GM12875 (cell line): ENCODE data around the gene CYP2U1.
"Not testable (repeated sequence)": the region's sequence is repeated elsewhere in the genome, so short reads cannot be mapped to it uniquely, and the experiment has no call there.

Experiments used
- H3K4me3 ChIP-seq: one replicate; pipeline ENCODE4 v1.5.1; 2011; ENCODE audit warnings: low read depth, low read length, control low read depth
- CTCF ChIP-seq: IDR thresholded peaks from 2 replicates; pipeline ENCODE4 v1.5.1; 2011; ENCODE audit warnings: low read depth, mild to moderate bottlenecking, control low read depth, inconsistent platforms, low read length, moderate library complexity, borderline replicate concordance; ENCODE audit not compliant: insufficient read depth

The CYP2U1 gene

DNA sequence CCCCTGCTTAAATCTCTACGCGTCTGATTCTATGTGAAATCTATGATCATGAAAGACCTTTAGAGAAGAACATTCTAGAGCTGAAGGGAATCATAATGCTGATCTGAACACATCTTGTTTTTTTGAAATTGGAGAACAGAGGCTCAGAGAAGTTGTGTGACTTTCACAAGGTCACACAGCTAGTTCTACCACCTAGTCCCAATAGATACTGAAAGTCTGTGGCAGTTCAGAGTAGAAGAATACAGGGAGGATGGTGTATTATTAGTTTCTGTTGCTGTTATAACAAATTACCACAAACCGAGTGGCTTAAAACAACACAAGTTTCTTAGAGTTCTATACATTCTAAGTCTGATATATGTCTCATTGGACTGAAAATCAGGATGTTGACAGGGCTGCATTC, 14.5 kb downstream of the CYP2U1 start:
- H3K4me3 ChIP-seq: no peak overlapping the region
- TF ChIP-seq CTCF: no peak

DNA sequence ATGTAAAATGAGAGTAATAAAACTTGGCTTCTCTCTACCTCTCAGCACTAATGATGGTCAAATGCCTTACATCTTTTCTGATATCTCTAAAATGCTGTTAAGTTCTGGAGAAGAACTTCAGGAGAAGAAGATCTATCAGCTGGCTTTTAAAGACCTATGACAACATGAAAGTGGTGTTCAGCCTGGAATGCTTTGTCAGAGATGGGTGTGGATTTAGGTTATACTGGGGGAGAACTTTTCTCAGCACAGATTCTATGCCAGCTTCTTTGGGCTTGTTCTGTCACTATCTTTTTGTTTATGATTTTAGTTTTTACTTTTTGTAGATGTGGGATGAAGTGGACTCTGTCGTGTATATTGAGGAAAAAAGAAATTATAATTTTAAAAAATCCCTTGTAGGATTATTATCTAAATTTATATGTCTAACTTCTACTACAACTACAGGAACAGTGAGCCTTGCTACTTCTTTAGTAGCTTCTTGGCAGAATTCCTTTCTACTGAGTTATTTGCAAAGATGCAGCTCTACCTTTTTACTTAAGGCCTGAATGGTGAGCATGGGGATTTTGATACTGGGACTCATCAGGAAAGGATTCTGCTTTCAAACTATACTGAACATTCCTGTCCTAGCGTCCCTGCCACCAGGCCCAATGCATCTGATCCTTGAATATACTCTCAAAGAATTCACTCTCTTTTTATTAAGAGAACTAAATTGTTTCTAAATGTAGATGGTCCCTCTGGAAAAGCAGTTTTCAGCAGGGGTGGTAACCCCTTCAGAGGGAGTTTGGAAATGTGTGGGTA, 19.6 kb downstream of the CYP2U1 start:
- TF ChIP-seq CTCF: no peak
- no peak overlapping the region for H3K4me3 ChIP-seq

DNA sequence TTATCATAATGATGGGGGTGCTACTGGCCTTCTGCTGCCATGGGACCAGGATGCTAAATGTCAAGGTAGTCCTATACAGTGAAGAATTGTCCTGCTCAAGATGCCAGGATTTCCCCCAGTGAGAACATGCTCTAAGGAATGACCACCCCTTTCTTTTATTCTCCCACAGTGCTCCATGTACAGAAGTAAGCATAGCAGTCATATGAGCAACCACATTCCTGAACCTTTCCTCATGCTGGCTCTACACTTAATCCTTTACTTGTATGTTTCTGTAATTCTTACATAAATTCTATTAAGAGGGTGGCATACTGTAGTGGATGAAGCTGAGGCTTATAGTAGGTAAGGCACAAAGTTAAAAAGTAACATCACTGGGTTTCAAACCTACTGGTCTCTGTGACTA, 20.2 kb downstream of the CYP2U1 start:
- no peak overlapping the region for H3K4me3 ChIP-seq
- TF ChIP-seq CTCF: no peak

DNA sequence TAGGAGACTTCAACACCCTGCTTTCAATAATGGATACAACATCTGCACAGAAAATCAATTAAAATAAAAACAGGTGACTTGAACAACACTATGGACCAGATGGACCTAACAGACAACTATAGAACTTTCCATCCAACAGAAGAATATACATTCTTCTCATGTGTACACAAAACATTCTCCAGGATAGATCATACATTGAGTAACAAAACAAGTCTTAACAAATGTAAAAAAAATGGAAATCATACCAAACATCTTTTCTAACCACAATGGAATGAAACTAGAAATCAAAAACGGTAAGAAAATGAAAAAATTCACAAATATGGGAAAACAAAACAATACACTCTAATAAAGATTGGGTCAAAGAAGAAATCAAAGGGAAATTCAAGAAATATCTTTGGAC, 24.7 kb downstream of the CYP2U1 start:
- no peak for TF ChIP-seq CTCF

GRCh38 chr4:107966903-107967302, 35.6 kb downstream of the CYP2U1 start:
- TF ChIP-seq CTCF: no peak
- H3K4me3 ChIP-seq: no peak overlapping the region

More for the DNA sequence above, 24.7 kb downstream of the CYP2U1 start:
- no peak overlapping the region for H3K4me3 ChIP-seq

GRCh38 chr4:107967519-107967918, 36.2 kb downstream of the CYP2U1 start:
- H3K4me3 ChIP-seq: not testable (repeated sequence)

DNA sequence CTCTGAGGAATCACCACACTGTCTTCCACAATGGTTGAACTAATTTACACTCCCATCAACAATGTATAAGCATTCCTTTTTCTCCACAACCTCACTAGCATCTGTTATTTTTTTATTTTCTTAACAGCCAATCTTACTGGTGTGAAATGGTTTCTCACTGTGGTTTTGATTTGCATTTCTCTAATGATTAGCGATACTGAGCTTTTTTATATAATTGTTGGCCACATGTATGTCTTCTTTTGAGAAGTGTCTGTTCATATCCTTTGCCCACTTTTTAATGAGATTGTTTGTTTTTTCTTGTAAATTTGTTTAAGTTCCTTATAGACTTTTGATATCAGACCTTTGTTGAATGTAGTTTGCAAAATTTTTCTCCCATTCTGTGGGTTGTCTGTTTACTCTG, 36.6 kb downstream of the CYP2U1 start:
- H3K4me3 ChIP-seq: not testable (repeated sequence)

DNA sequence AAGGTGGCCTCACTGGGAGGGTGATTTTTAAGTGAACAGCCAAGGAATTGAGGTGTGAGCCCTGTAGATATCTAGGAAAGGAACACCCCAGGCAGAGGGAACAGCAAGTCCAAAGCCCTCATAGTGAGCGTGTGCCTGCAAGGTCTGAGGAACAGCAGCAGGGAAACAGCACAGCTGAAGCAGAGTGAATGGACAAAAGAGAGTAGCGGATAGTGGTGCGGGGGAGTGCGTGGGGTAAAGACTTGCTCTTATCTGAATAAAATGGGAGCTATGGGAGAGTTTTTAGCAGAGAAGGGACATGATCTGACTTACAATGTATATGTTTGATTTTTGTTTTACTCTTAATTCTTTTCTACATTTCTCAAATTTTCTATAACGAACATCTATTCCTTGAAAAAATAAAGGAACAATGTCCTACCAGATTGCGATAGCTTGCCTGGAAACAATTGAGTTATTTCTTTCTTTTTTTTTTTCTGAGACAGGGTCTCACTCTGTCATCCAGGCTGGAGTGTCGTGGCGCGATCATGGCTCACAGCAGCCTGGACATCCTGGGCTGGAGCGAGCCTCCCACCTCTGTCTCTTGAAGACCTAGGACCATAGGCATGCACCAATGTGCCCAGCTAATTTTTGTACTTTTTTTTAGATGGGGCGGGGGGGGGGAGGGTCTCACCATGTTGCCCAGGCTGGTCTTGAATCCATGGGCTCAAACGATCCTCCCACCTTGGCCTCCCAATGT, 38.9 kb downstream of the CYP2U1 start:
- TF ChIP-seq CTCF: no peak
- H3K4me3 ChIP-seq: no peak overlapping the region
